Breast epithelium (tissue), 4 donors: ENCODE data around the gene CENPU. TPM values are rescaled to one million over a fixed set of nuclear protein-coding genes. Genes with fewer than 3 reads are reported as not detected.
A peak's percentile ranks its signal among the peaks of the same experiment; 100 is the strongest.
"Not testable (repeated sequence)": the region's sequence is repeated elsewhere in the genome, so short reads cannot be mapped to it uniquely, and the experiment has no call there.

ENCODE experiments used
- DNase-seq, 2 donors: peaks; one replicate each; pipeline ENCODE4 v3.0.0-alpha.2; 2019; ENCODE audit warnings: low spot score in 2 of 2
- H3K27ac ChIP-seq, 2 donors: fragments of 200-600 bp; sonication (generic) in 1 of 2; one replicate each; pipeline ENCODE4 v1.5.1; 2016 to 2019; ENCODE audit warnings: mild to moderate bottlenecking in 1 of 2
- H3K27me3 ChIP-seq, 2 donors: fragments of 200-600 bp; sonication (generic) in 1 of 2; one replicate each; pipeline versions ENCODE4 v1.5.1 to v1.6.0; 2017 to 2019; ENCODE audit warnings: control low read depth in 1 of 2, mild to moderate bottlenecking in 1 of 2
- H3K36me3 ChIP-seq: fragments of 200-600 bp; one replicate; pipeline ENCODE4 v1.5.1; 2019
- H3K4me1 ChIP-seq, 2 donors: fragments of 200-600 bp; sonication (generic); one replicate each; pipeline ENCODE4 v1.5.1; 2016 to 2019; ENCODE audit warnings: control low read depth in 1 of 2
- H3K4me3 ChIP-seq, 3 donors: fragments of 200-600 bp; sonication (generic); 1 replicate in 2 of 3; 2 replicates in 1 of 3; pipeline ENCODE4 v1.5.1; 2016 to 2019; ENCODE audit warnings: mild to moderate bottlenecking in 3 of 3, moderate library complexity in 2 of 3
- H3K9me3 ChIP-seq, 2 donors: fragments of 200-600 bp; sonication (generic) in 1 of 2; one replicate each; pipeline ENCODE4 v1.5.1; 2016 to 2019; ENCODE audit warnings: control low read depth in 1 of 2
- POLR2A ChIP-seq: fragments of 450-650 bp; IDR thresholded peaks from one replicate; pipeline ENCODE4 v1.6.1; 2016; ENCODE audit warnings: antibody characterized with exemption, mild to moderate bottlenecking, moderate library complexity
- POLR2AphosphoS5 ChIP-seq, 3 donors: sonication (generic); formaldehyde crosslinking; IDR thresholded peaks; one replicate each; pipeline ENCODE4 v1.6.1; 2017; ENCODE audit warnings: antibody characterized with exemption in 3 of 3
- intact Hi-C: fragments of 100-400 bp; cut with DNase I; formaldehyde crosslinking; loops from one replicate; pipeline ENCODE4 v1.15.1; 2023; ENCODE audit warnings: low total_unique reads
- total RNA-seq, 3 donors: library from RNA; depleted of rRNA; stranded (reverse); fragments of >200 nt; gene quantifications; one replicate each; pipeline ENCODE4 v1.1.0, GENCODE V29; 2016
- TF ChIP-seq, protein P1 (sequence below), 3 donors: fragments of 450-650 bp; IDR thresholded peaks; one replicate each; pipeline ENCODE4 v1.5.1; 2016 to 2017; ENCODE audit warnings: antibody characterized with exemption in 3 of 3, mild to moderate bottlenecking in 3 of 3, moderate library complexity in 3 of 3

CENPU gene
- 1 to 10 TPM; 2.2 to 4.3 (median 2.6) TPM for total RNA-seq

- Histone ChIP-seq H3K36me3 (no peaks in the 10 kb centered on the region), H3K4me3 (peak within 1 kb of the TSS; percentile 72 to 87 (median 85)), H3K27ac (peak within 1 kb of the TSS; percentile 66 to 69), H3K4me1 (peaks cover 0 to 9% of the 10 kb centered on the region in 2 donors), H3K9me3 (no peaks in the 10 kb centered on the region), H3K27me3 (no peaks in the 10 kb centered on the region)
- DNase-seq: peak; percentile 94
- intact Hi-C loops: no loop called here
- TF ChIP-seq POLR2A: peak; percentile 41
- TF ChIP-seq, protein P1, sequence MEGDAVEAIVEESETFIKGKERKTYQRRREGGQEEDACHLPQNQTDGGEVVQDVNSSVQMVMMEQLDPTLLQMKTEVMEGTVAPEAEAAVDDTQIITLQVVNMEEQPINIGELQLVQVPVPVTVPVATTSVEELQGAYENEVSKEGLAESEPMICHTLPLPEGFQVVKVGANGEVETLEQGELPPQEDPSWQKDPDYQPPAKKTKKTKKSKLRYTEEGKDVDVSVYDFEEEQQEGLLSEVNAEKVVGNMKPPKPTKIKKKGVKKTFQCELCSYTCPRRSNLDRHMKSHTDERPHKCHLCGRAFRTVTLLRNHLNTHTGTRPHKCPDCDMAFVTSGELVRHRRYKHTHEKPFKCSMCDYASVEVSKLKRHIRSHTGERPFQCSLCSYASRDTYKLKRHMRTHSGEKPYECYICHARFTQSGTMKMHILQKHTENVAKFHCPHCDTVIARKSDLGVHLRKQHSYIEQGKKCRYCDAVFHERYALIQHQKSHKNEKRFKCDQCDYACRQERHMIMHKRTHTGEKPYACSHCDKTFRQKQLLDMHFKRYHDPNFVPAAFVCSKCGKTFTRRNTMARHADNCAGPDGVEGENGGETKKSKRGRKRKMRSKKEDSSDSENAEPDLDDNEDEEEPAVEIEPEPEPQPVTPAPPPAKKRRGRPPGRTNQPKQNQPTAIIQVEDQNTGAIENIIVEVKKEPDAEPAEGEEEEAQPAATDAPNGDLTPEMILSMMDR (IDR thresholded peaks at IDR 0.05): no peak
- peak; percentile 81 to 83 (median 82) for TF ChIP-seq POLR2AphosphoS5 (IDR thresholded peaks at IDR 0.05)
Measured at GRCh38 chr4:184733654-184734524, at the start of gene CENPU. Gene CENPU, minus strand, starts transcription at chr4:184734096. Its CDS starts 34 bp downstream, at chr4:184734062.

DNA sequence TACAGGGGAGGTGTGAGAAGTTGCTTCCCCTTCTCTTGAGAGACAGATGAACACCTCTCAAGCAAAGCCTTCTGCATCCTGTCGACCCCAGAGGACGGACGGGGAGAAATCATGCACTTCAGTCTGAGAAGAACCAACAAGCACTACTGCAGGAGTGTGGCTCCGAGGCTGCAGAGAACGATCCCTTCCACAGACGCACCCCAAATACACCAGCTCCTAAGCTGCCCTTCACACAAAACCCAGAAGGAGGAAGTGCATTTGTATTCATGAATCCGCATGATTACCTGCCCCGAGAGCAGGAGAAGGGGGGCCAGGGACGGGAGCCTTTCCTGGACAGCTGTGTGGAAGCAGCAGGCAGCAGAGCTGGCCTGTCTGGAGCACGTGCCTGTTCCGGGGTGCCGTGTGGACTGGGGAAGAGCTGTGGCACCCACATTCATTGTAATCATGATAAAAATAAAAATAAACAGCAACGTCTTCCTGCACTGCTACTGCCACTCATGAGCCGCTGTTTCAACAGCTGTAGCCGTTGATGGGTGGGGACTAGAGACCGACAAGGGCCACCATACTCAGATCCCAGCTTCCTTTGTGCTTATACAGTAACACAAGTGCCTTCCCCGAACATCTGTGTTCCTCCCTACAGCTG is 49.0 kb upstream of the CENPU start:
- DNase-seq: no peak
- no peaks in the 10 kb centered on the region for H3K27me3 ChIP-seq
- H3K4me1 ChIP-seq: no peaks in the 10 kb centered on the region
- no peak overlapping the region for H3K27ac ChIP-seq
- no peaks in the 10 kb centered on the region for H3K9me3 ChIP-seq
- no peak overlapping the region for H3K4me3 ChIP-seq
- intact Hi-C loops: no loop called here
- TF ChIP-seq, protein P1 (IDR thresholded peaks at IDR 0.05): no peak
- no peak for TF ChIP-seq POLR2AphosphoS5 (IDR thresholded peaks at IDR 0.05)
- no peak for TF ChIP-seq POLR2A
- H3K36me3 ChIP-seq: no peaks in the 10 kb centered on the region

- H3K27me3 ChIP-seq, H3K36me3 ChIP-seq, H3K27ac ChIP-seq, H3K4me3 ChIP-seq, intact Hi-C loops, H3K9me3 ChIP-seq, DNase-seq, H3K4me1 ChIP-seq: not testable (repeated sequence)
Measured at GRCh38 chr4:184779160-184779559, 45.3 kb upstream of the CENPU start.

GRCh38 chr4:184778325-184778724 is 44.4 kb upstream of the CENPU start:
- Histone ChIP-seq H3K4me3 (no peak overlapping the region), H3K4me1 (no peaks in the 10 kb centered on the region), H3K27me3 (no peaks in the 10 kb centered on the region), H3K9me3 (no peaks in the 10 kb centered on the region), H3K27ac (no peak overlapping the region), H3K36me3 (no peaks in the 10 kb centered on the region)
- no peak for DNase-seq
- intact Hi-C loops: no loop called here
- TF ChIP-seq POLR2AphosphoS5 (IDR thresholded peaks at IDR 0.05) (no peak), POLR2A (no peak)
- TF ChIP-seq, protein P1 (IDR thresholded peaks at IDR 0.05): no peak

- Histone ChIP-seq H3K9me3 (no peaks in the 10 kb centered on the region), H3K27ac (no peak overlapping the region), H3K4me3 (no peak overlapping the region), H3K27me3 (no peaks in the 10 kb centered on the region), H3K36me3 (no peaks in the 10 kb centered on the region), H3K4me1 (no peaks in the 10 kb centered on the region)
- no peak for DNase-seq
- TF ChIP-seq POLR2AphosphoS5 (IDR thresholded peaks at IDR 0.05): no peak
- no peak for TF ChIP-seq POLR2A
- TF ChIP-seq, protein P1 (IDR thresholded peaks at IDR 0.05): no peak
- intact Hi-C loops: no loop called here
Measured at GRCh38 chr4:184776821-184777220, 42.9 kb upstream of the CENPU start.
